Hepatic stellate cell (primary cell): Measurements from ENCODE around the gene ACBD6.
"Not testable (repeated sequence)": the region's sequence is repeated elsewhere in the genome, so short reads cannot be mapped to it uniquely, and the experiment has no call there.

Experiments used
- DNase-seq: peaks from one replicate; pipeline ENCODE4 v3.0.0; 2011; ENCODE audit warnings: low spot score

Gene ACBD6

GRCh38 chr1:180488661-180489060, 13.7 kb downstream of the ACBD6 start:
- no peak for DNase-seq

- DNase-seq: no peak
Measured at GRCh38 chr1:180486092-180486491, 16.3 kb downstream of the ACBD6 start.

GRCh38 chr1:180484490-180484889, 17.9 kb downstream of the ACBD6 start:
- no peak for DNase-seq

- DNase-seq: no peak
Measured at GRCh38 chr1:180482425-180483275, 19.7 kb downstream of the ACBD6 start.

- no peak for DNase-seq
Measured at GRCh38 chr1:180470031-180470430, 32.3 kb downstream of the ACBD6 start.

- DNase-seq: no peak
Measured at GRCh38 chr1:180468311-180468710, 34.1 kb downstream of the ACBD6 start.

- no peak for DNase-seq
Measured at GRCh38 chr1:180462102-180462501, 40.3 kb downstream of the ACBD6 start.

- not testable (repeated sequence) for DNase-seq
Measured at GRCh38 chr1:180461682-180462081, 40.7 kb downstream of the ACBD6 start.

GRCh38 chr1:180458807-180459206, 43.6 kb downstream of the ACBD6 start:
- no peak for DNase-seq

- no peak for DNase-seq
Measured at GRCh38 chr1:180456191-180456590, 46.2 kb downstream of the ACBD6 start.

- no peak for DNase-seq
Measured at GRCh38 chr1:180451504-180451903, 50.9 kb downstream of the ACBD6 start.

GRCh38 chr1:180444522-180444921, 57.9 kb downstream of the ACBD6 start:
- no peak for DNase-seq

GRCh38 chr1:180440335-180440734, 62.0 kb downstream of the ACBD6 start:
- DNase-seq: no peak

GRCh38 chr1:180435566-180435965, 66.8 kb downstream of the ACBD6 start:
- no peak for DNase-seq

- no peak for DNase-seq
Measured at GRCh38 chr1:180433873-180434272, 68.5 kb downstream of the ACBD6 start.

- no peak for DNase-seq
Measured at GRCh38 chr1:180431683-180432082, 70.7 kb downstream of the ACBD6 start.

- no peak for DNase-seq
Measured at GRCh38 chr1:180428782-180429695, 73.3 kb downstream of the ACBD6 start.

GRCh38 chr1:180425952-180426351, 76.4 kb downstream of the ACBD6 start:
- DNase-seq: no peak

- no peak for DNase-seq
Measured at GRCh38 chr1:180424848-180425457, 77.4 kb downstream of the ACBD6 start.

GRCh38 chr1:180421614-180422013, 80.8 kb downstream of the ACBD6 start:
- DNase-seq: no peak

GRCh38 chr1:180421145-180421544, 81.2 kb downstream of the ACBD6 start:
- DNase-seq: not testable (repeated sequence)

GRCh38 chr1:180415985-180416633, 86.3 kb downstream of the ACBD6 start:
- DNase-seq: peak; percentile 35
